ENCODE data around the gene MALL. TPM values are rescaled to one million over a fixed set of nuclear protein-coding genes. Genes with fewer than 3 reads are reported as not detected.
"Not testable (repeated sequence)": the region's sequence is repeated elsewhere in the genome, so short reads cannot be mapped to it uniquely, and the experiment has no call there.

Gene MALL
- total RNA-seq, 2 donors from 2014 or later, result 18.5 to 40.1 TPM

DNA sequence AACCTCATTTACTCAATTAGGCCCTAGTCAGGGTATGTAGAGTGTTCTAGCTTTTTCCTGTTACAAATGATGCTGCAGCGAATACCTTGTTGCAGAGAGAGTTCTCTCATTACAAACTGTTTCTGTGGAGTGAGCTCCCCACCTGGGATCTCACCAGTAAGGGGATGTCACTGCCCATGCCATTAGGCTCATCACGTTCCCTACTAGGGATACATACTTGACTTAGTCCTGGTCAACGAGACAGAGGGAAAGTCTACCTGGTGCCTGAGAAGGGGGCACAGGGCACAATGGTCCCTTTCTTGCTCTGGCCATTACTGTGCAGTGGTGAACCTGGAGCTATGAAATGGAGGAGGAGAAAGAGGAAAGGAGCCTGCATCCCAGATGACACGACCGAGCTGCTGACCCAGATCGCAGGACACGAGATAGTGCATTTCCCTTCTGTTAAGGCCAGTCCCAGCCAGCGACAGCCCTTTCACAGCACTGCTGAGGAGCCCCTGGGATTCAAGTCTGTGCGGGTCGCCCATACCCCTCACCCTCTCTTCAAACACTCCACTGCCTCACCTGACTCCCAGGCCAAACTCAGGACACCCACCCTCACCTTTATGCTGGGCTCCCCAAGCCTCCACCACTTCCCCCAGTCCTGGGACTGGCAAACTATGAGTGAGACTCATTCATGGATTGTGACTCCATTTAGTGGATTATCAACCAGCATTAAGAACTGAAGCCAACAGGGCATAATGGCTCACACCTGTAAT lies 16.0 kb downstream of the MALL start:
- TF ChIP-seq POLR2A (IDR thresholded peaks at IDR 0.05) (no peak), POLR2AphosphoS5 (IDR thresholded peaks at IDR 0.05) (no peak)
- TF ChIP-seq, protein P1, sequence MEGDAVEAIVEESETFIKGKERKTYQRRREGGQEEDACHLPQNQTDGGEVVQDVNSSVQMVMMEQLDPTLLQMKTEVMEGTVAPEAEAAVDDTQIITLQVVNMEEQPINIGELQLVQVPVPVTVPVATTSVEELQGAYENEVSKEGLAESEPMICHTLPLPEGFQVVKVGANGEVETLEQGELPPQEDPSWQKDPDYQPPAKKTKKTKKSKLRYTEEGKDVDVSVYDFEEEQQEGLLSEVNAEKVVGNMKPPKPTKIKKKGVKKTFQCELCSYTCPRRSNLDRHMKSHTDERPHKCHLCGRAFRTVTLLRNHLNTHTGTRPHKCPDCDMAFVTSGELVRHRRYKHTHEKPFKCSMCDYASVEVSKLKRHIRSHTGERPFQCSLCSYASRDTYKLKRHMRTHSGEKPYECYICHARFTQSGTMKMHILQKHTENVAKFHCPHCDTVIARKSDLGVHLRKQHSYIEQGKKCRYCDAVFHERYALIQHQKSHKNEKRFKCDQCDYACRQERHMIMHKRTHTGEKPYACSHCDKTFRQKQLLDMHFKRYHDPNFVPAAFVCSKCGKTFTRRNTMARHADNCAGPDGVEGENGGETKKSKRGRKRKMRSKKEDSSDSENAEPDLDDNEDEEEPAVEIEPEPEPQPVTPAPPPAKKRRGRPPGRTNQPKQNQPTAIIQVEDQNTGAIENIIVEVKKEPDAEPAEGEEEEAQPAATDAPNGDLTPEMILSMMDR (IDR thresholded peaks at IDR 0.05), result no peak
- no peak overlapping the region for H3K27ac ChIP-seq
- intact Hi-C loops (cut with DNase I), result no loop called here
- 84% methylated on average over 10 of the region's 10 CpGs for WGBS
- DNase-seq (ENCODE audit: low spot score), result no peak
- no peaks in the 10 kb centered on the region for H3K9me3 ChIP-seq
- no peaks in the 10 kb centered on the region for H3K27me3 ChIP-seq (replicated peaks; ENCODE audit: insufficient read depth)
- H3K4me3 ChIP-seq, result no peak overlapping the region
- no peaks in the 10 kb centered on the region for H3K36me3 ChIP-seq
- H3K4me1 ChIP-seq (replicated peaks), result peaks cover 16% of the 10 kb centered on the region

DNA sequence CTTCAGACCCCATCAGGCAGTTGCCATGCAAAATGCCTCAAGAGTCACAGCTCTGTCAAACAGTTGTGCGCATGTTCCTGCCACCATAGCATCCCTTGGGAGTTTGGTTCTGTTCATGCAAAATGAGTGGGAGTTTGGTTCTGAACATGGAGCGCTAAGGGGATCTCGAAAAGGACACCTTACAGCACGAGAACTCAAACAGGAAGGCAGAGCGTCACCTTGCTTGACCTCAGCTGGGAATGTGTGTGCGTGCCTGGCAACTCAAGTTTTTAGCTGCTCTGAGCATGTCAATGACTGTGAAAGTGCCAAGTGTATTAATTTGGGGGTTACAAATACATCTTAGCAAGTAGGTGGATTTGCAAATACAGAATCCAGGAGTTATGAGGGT lies 16.6 kb downstream of the MALL start:
- H3K36me3 ChIP-seq, result no peaks in the 10 kb centered on the region
- no peak for DNase-seq (ENCODE audit: low spot score)

DNA sequence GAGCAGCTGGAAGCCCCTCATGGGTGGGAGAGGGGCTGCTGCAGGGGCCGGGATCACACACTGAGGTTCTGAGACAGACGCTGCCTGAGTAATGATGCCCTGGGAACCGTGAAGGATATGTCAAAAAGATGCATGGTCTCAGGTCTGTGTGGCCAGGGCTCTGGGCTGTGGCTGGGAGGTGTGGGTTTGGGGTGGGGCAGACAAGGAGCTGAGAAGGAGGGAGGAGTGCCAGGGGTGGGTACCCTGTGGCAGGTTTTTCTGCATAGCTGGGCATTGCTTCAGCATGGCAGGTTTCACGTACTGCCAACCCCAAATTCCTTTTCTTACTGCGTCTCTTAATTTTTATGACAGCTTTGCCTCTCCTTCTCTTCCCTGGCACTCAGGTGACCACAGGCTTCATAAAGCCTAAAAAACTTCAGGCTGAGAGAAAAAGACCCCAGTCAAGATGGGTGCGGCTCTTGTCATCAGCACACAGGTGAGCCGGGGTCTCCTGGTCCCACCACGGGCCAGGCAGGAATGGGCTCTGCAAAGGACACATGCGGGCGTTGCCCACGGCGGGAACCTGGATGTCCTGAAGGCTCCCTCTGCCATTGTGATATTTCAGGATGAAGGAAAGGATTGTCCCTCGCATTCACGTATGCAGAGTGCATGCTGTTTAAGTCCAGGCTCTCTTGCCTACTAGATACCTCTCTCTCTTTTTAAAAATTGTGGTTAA lies 18.0 kb downstream of the MALL start:
- H3K27ac ChIP-seq, result no peak overlapping the region
- intact Hi-C loops (cut with DNase I), result no loop called here
- H3K4me3 ChIP-seq, result no peak overlapping the region
- 78% methylated on average over 14 of the region's 14 CpGs for WGBS
- H3K27me3 ChIP-seq (replicated peaks; ENCODE audit: insufficient read depth), result no peaks in the 10 kb centered on the region
- no peaks in the 10 kb centered on the region for H3K36me3 ChIP-seq
- H3K9me3 ChIP-seq, result no peaks in the 10 kb centered on the region
- TF ChIP-seq POLR2AphosphoS5 (IDR thresholded peaks at IDR 0.05), result no peak
- peak; percentile 53 for DNase-seq (ENCODE audit: low spot score)
- H3K4me1 ChIP-seq (replicated peaks), result peaks cover 16% of the 10 kb centered on the region

More for the DNA sequence above, 16.6 kb downstream of the MALL start:
- TF ChIP-seq POLR2AphosphoS5 (IDR thresholded peaks at IDR 0.05) (no peak), POLR2A (IDR thresholded peaks at IDR 0.05) (no peak)
- TF ChIP-seq, protein P1 (IDR thresholded peaks at IDR 0.05), result no peak
- H3K4me3 ChIP-seq, result no peak overlapping the region
- no peak overlapping the region for H3K27ac ChIP-seq
- H3K27me3 ChIP-seq (replicated peaks; ENCODE audit: insufficient read depth), result no peaks in the 10 kb centered on the region
- H3K9me3 ChIP-seq, result no peaks in the 10 kb centered on the region
- 95% methylated on average over 6 of the region's 6 CpGs for WGBS
- H3K4me1 ChIP-seq (replicated peaks), result peaks cover 16% of the 10 kb centered on the region
- intact Hi-C loops (cut with DNase I), result no loop called here

DNA sequence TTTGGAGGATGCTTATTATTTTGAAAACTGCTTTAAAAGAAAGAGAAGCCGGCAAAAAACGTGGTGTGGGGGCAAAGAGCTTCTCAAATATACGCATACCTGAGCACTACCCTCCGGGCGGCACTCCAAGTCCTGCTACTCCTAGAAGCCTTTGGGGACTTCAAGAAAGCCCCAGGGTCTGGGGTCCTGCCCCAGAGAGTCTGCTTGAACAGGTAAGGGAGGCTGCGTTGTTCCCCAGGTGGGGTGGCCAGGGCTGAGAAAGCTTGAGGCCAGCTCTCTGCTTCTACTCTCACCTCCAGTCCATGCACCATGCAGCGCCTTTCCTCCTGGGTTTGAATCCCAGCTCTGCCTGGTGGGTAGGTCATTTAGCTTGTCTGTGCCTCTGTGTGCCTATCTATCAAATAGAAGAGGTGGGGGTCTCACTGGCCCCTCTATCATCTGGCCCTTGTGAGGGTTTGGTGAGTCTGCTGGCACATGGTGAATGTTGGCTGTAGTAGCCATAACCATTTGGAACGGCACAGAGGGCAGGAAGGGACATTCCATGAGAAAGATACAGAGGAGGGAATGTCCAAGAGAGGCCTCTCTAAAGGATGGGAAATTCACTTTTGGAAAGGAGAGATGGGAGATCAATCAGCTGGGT lies 19.5 kb downstream of the MALL start:
- H3K36me3 ChIP-seq, result no peaks in the 10 kb centered on the region
- intact Hi-C loops (cut with DNase I), result no loop called here
- no peaks in the 10 kb centered on the region for H3K27me3 ChIP-seq (replicated peaks; ENCODE audit: insufficient read depth)
- H3K27ac ChIP-seq, result no peak overlapping the region
- DNase-seq (ENCODE audit: low spot score), result no peak
- peaks cover 7% of the 10 kb centered on the region for H3K4me1 ChIP-seq (replicated peaks)
- H3K9me3 ChIP-seq, result no peaks in the 10 kb centered on the region
- 92% methylated on average over 8 of the region's 8 CpGs for WGBS
- no peak overlapping the region for H3K4me3 ChIP-seq
- TF ChIP-seq POLR2AphosphoS5 (IDR thresholded peaks at IDR 0.05) (no peak), POLR2A (IDR thresholded peaks at IDR 0.05) (no peak)
- TF ChIP-seq, protein P1 (IDR thresholded peaks at IDR 0.05), result no peak

DNA sequence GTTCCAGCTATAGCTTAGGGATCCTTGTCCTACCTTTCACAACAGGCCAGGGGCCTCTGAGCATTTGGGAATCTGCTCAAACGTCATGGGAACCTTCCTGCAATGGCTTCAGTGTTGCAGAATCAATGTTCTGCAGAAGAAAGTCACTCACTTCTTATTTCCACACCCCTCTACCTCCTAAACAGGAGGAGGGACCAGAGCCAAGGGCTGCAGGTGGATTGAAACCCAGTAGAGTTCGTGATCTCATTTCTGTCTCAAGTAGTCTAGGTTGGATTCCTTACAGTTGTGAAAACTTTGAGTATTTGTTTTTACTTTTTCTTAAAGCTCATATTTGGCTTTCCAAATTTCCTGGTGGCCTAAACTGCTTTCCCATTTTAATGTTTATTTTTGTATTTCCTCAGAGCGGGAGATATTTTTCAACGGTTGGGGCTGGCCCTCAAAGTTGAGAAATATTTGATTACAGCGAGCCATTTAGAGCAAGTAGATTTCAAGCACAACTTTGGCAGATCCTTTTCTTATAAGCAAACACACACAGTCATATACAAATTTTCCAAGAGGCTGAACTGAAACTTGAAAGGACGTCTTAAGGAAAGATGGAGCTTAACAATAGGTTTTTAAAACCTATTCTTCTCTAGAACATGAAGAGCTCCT lies 20.6 kb downstream of the MALL start:
- H3K27me3 ChIP-seq (replicated peaks; ENCODE audit: insufficient read depth); H3K4me3 ChIP-seq; intact Hi-C loops (cut with DNase I); DNase-seq (ENCODE audit: low spot score); H3K27ac ChIP-seq; H3K36me3 ChIP-seq; H3K4me1 ChIP-seq (replicated peaks); H3K9me3 ChIP-seq: not testable (repeated sequence)
- WGBS, result 62% methylated on average over 5 of the region's 6 CpGs

DNA sequence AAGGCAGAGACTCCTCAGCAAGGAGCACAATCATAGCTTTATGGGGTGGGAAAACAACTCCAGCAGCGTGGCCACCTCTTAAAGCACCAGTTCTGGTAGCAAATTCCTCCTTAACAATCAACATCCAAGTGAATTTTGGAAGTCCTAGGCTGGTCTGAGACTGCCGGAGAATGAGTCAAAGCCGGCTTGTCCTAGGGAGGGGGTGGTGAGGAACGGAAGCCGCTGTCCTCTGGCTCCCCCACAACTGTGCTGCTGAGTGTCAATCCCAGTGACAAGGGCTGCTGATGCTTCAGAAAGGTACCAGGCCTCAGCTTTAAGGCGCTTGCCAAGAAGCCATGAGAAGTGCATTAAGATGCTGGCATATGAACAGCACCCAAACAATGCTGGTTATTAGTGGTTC lies 21.7 kb downstream of the MALL start:
- H3K27ac ChIP-seq; DNase-seq (ENCODE audit: low spot score); H3K4me1 ChIP-seq (replicated peaks); H3K36me3 ChIP-seq; H3K4me3 ChIP-seq; H3K27me3 ChIP-seq (replicated peaks; ENCODE audit: insufficient read depth); intact Hi-C loops (cut with DNase I); H3K9me3 ChIP-seq: not testable (repeated sequence)
- WGBS, result no CpG with 5 or more reads among the region's 6 CpGs

DNA sequence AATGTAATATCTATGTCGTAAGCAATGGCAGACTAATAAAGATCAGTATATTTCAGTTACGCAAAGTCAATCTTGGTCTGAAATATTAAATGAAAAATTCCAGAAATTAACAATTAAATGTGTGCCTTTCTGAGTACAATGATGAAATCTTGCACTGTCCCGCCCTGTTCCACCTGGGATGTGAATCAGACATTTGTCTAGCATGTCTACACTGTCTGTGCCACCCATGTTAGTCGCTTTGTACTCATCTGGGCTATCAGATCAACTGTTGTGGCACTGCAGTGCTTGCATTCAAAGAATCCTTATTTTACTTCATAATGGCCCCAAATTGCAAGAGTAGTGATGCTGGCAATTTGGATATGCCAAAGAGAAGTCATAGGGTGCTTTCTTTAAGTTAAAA lies 25.5 kb downstream of the MALL start:
- intact Hi-C loops (cut with DNase I); H3K36me3 ChIP-seq; H3K4me3 ChIP-seq; H3K4me1 ChIP-seq (replicated peaks); DNase-seq (ENCODE audit: low spot score); H3K9me3 ChIP-seq; H3K27ac ChIP-seq; H3K27me3 ChIP-seq (replicated peaks; ENCODE audit: insufficient read depth): not testable (repeated sequence)
- WGBS, result 42% methylated on average over 2 of the region's 4 CpGs

DNA sequence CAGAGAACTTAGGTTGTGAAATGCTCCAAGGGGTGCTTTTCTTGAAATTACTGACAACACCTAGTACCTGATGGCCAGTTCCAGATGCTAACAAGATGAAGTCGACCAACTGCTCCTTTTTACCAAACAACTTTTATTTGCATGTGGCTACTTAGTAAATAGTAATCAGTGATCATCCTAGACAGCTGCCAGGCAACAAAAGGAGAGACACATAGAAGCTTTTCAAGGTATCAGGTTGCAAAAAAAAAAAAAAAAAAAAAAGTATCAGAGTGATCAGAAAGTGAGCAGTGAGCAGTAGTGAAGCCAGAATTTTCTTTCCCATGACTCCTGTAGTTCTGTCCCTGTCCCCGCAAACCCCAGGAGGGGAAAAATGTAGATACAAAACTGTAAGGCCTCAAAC lies 31.9 kb downstream of the MALL start:
- H3K9me3 ChIP-seq; DNase-seq (ENCODE audit: low spot score); H3K36me3 ChIP-seq; H3K27me3 ChIP-seq (replicated peaks; ENCODE audit: insufficient read depth); intact Hi-C loops (cut with DNase I); H3K4me1 ChIP-seq (replicated peaks); H3K4me3 ChIP-seq; H3K27ac ChIP-seq: not testable (repeated sequence)
- no CpG with 5 or more reads among the region's 2 CpGs for WGBS

All from prostate gland (tissue), 2 donors.